ENCODE measurements around the gene KCTD1. TPM values are rescaled to one million over a fixed set of nuclear protein-coding genes. Genes with fewer than 3 reads are reported as not detected.

KCTD1 gene
- total and polyA plus RNA-seq, 2 of the 8 experiments (the other 6 are each of a cell fraction or from before 2014, with no cell fraction given) = 7.7 to 14.0 TPM

- H3K14ac ChIP-seq (ENCODE audit: insufficient read length) = no peak overlapping the region
- H4K91ac ChIP-seq (replicated peaks; ENCODE audit: insufficient read length, low read length) = no peak overlapping the region
- H3K36me3 ChIP-seq (ENCODE audit: control insufficient read depth in 2 of 4, insufficient read depth in 4 of 4, low read length in 3 of 4) = no peaks in the 10 kb centered on the region
- peak overlapping the region; percentile 41 to 80 (median 54); a peak in 7 of 8 replicates for H3K4me3 ChIP-seq (ENCODE audit: extremely low read depth in 1 of 4, insufficient read depth in 2 of 4, low read depth in 3 of 4, low read length in 4 of 4)
- no peak overlapping the region for H3K4ac ChIP-seq (replicated peaks; ENCODE audit: insufficient read length, low read depth, low read length)
- H4K8ac ChIP-seq (ENCODE audit: extremely low read depth, insufficient read depth, low read length) = no peak overlapping the region; the same call in 1 of the 2 replicates
- no peak overlapping the region for H4K5ac ChIP-seq (ENCODE audit: insufficient read length, low read depth, low read length)
- peaks cover 17 to 51% (median 41%) of the 10 kb centered on the region in 4 experiments for H3K27me3 ChIP-seq (replicated peaks in 1 of 4; ENCODE audit: control insufficient read depth in 3 of 4, extremely low read depth in 1 of 4, insufficient read depth in 3 of 4, low read length in 3 of 4)
- H3K79me1 ChIP-seq (ENCODE audit: low read depth, low read length) = no peaks in the 10 kb centered on the region
- TF ChIP-seq SUZ12 (IDR thresholded peaks at IDR 0.05; ENCODE audit: low read length) = 0 out of 2 replicates have a peak, but pooled peaks have one; percentile 0
- no peak for TF ChIP-seq CREB1 (IDR thresholded peaks at IDR 0.05)
- H2AK5ac ChIP-seq (ENCODE audit: low read depth, low read length) = no peak overlapping the region
- no peak overlapping the region for H3K23ac ChIP-seq (ENCODE audit: insufficient read length)
- DNase-seq (ENCODE audit: low read depth in 1 of 2, low spot score in 2 of 2) = no peak
- H3K9me3 ChIP-seq (ENCODE audit: insufficient read depth in 2 of 2, low read depth in 1 of 2, low read length in 1 of 2) = no peaks in the 10 kb centered on the region
- peaks cover 3 to 16% (median 6%) of the 10 kb centered on the region in 4 experiments; a peak in 6 of 7 replicates for H3K4me1 ChIP-seq (replicated peaks in 1 of 4; ENCODE audit: control insufficient read depth in 3 of 4, insufficient read depth in 4 of 4, low read length in 3 of 4)
- ChIA-PET CTCF (ENCODE audit: partially characterized antibody) (interaction anchor here (0.7 to 1.4 kb wide), 10 partner anchors 13 to 471 kb away, joined by 3 to 7 read pairs (median 3); no protein-coding TSS in a partner anchor), POLR2A (ENCODE audit: partially characterized antibody) (interaction anchor here (0.6 to 5.1 kb wide), 3 partner anchors 19 to 443 kb away, joined by 3 to 16 read pairs (median 4); no protein-coding TSS in a partner anchor)
- H3K9ac ChIP-seq (replicated peaks in 1 of 4; ENCODE audit: extremely low read depth in 1 of 4, low read depth in 3 of 4, low read length in 3 of 4) = no peak overlapping the region
- no peak overlapping the region for H2BK5ac ChIP-seq (ENCODE audit: low read depth, low read length)
- peaks cover 24% of the 10 kb centered on the region for H3K23me2 ChIP-seq (ENCODE audit: low read depth, low read length)
- no peak overlapping the region for H2BK15ac ChIP-seq (ENCODE audit: low read length)
- no peak overlapping the region for H3K18ac ChIP-seq (ENCODE audit: extremely low read depth, low read length)
- H2BK12ac ChIP-seq (ENCODE audit: low read depth, low read length) = no peak overlapping the region
- no peak overlapping the region for H3K27ac ChIP-seq (ENCODE audit: low read depth, low read length)
- H3K56ac ChIP-seq (replicated peaks; ENCODE audit: insufficient read length, low read depth, low read length) = no peak overlapping the region
- WGBS, 2 experiments (ENCODE audit: extremely low coverage in 1 of 2, insufficient coverage in 1 of 2, insufficient read length in 1 of 2, insufficient replicate concordance in 2 of 2, low coverage in 1 of 2, low lambda C conversion rate in 2 of 2, missing lambda C conversion rate in 1 of 2) = 24% methylated on average over 16 of the region's 16 CpGs; no CpG with 5 or more reads in 1 of the 2 experiments
- peaks cover 0 to 44% of the 10 kb centered on the region in 2 experiments; a peak in 2 of 4 replicates for H3K79me2 ChIP-seq (ENCODE audit: control insufficient read depth in 1 of 2, insufficient read depth in 2 of 2, low read length in 2 of 2)
- H2AFZ ChIP-seq (ENCODE audit: low read length) = no peak overlapping the region
- H4K20me1 ChIP-seq (replicated peaks in 1 of 2; ENCODE audit: control insufficient read depth in 1 of 2, insufficient read depth in 2 of 2, low read length in 2 of 2) = peaks cover 3 to 18% of the 10 kb centered on the region in 2 experiments
- H2BK20ac ChIP-seq (ENCODE audit: low read length) = no peak overlapping the region
- FAIRE-seq = no peak
- H2BK120ac ChIP-seq (replicated peaks; ENCODE audit: low read depth, low read length) = no peak overlapping the region
- peak overlapping the region; percentile 86 to 88 for H3K4me2 ChIP-seq (ENCODE audit: insufficient read depth in 1 of 2, low read depth in 2 of 2, low read length in 2 of 2)
Measured at GRCh38 chr18:26546170-26546874, 2.0 kb downstream of the KCTD1 start.

All from H1 (cell line).